B cell (primary cell): ENCODE results near the gene SCFD2. TPM values are rescaled to one million over a fixed set of nuclear protein-coding genes. Genes with fewer than 3 reads are reported as not detected.

ENCODE experiments used
- ATAC-seq: fragments of 200-7000 bp; cut with Tn5 transposase; one replicate; pipeline ENCODE4 v1.10.0; 2021; ENCODE audit warnings: low read depth, mild to moderate bottlenecking, moderate number of reproducible peaks, moderate library complexity
- CTCF ChIA-PET: fragments of 350-600 bp; sonication (Branson Sonifier 250); formaldehyde crosslinking; loops from one replicate; lab custom pipeline; 2021; ENCODE audit warnings: antibody characterized with exemption, inconsistent platforms; lab: Charles Lee
- POLR2A ChIA-PET: fragments of 350-600 bp; sonication (Branson Sonifier 250); formaldehyde crosslinking; loops from one replicate; lab custom pipeline; 2021; ENCODE audit warnings: antibody characterized with exemption; lab: Charles Lee
- DNase-seq: peaks from one replicate; pipeline ENCODE4 v3.0.0; 2013
- H2AFZ ChIP-seq: 2 replicates; pipeline ENCODE4 v1.6.1; 2012; ENCODE audit warnings: mild to moderate bottlenecking, low read depth, low read length; ENCODE audit not compliant: insufficient read depth, poor library complexity, severe bottlenecking
- H3K27ac ChIP-seq, 2 donors: 1 replicate in 1 of 2; 2 replicates in 1 of 2; pipeline ENCODE4 v1.5.1; 2012 to 2013; ENCODE audit warnings: low read length in 2 of 2, mild to moderate bottlenecking in 2 of 2, moderate library complexity in 1 of 2
- H3K27me3 ChIP-seq, 4 experiments: fragments of 200-600 bp in 1 of 4; sonication (generic) in 1 of 4; replicated peaks in 1 of 4; 1 replicate in 2 of 4; 2 replicates in 2 of 4; pipeline versions ENCODE4 v1.6.1 to v1.7.0; 2013 to 2016; ENCODE audit warnings: low read length in 3 of 4, mild to moderate bottlenecking in 2 of 4, mixed read lengths in 1 of 4, moderate library complexity in 1 of 4; ENCODE audit not compliant: insufficient read depth in 4 of 4, control insufficient read depth in 3 of 4; ENCODE audit errors: control extremely low read depth in 1 of 4
- H3K36me3 ChIP-seq, 2 experiments: replicated peaks in 1 of 2; 1 replicate in 1 of 2; 2 replicates in 1 of 2; pipeline versions ENCODE4 v1.6.1 to v1.7.1; 2013; ENCODE audit warnings: low read length in 1 of 2; ENCODE audit not compliant: insufficient read depth in 2 of 2, control insufficient read depth in 1 of 2; ENCODE audit errors: control extremely low read depth in 1 of 2, extremely low read depth in 1 of 2
- H3K4me1 ChIP-seq, 2 donors: fragments of 200-600 bp in 1 of 2; sonication (generic) in 1 of 2; 1 replicate in 1 of 2; 2 replicates in 1 of 2; pipeline versions ENCODE4 v1.5.1 to v1.6.1; 2013 to 2017; ENCODE audit warnings: low read length in 2 of 2; ENCODE audit not compliant: control insufficient read depth in 2 of 2, insufficient read depth in 2 of 2
- H3K4me2 ChIP-seq: replicated peaks from 2 replicates; pipeline ENCODE3; 2012; ENCODE audit warnings: mild to moderate bottlenecking, low read depth, low read length; ENCODE audit not compliant: poor library complexity, severe bottlenecking
- H3K4me3 ChIP-seq, 5 experiments: fragments of 200-600 bp in 1 of 5; sonication (generic) in 1 of 5; 1 replicate in 3 of 5; 2 replicates in 2 of 5; pipeline versions ENCODE4 v1.5.1 to v1.7.0; 2011 to 2016; ENCODE audit warnings: low read length in 4 of 5, mild to moderate bottlenecking in 4 of 5, low read depth in 2 of 5, control low read depth in 1 of 5, moderate library complexity in 1 of 5; ENCODE audit not compliant: insufficient read depth in 1 of 5; ENCODE audit errors: control extremely low read depth in 1 of 5, extremely low read depth in 1 of 5
- H3K79me2 ChIP-seq: fragments of 200-600 bp; sonication (generic); one replicate; pipeline ENCODE4 v1.6.0; 2016; ENCODE audit warnings: low read length; ENCODE audit not compliant: control insufficient read depth, insufficient read depth
- H3K9ac ChIP-seq: fragments of 200-600 bp; sonication (generic); 2 replicates; pipeline ENCODE4 v1.6.1; 2017; ENCODE audit warnings: mild to moderate bottlenecking, low read length, moderate library complexity
- H3K9me3 ChIP-seq, 3 donors: one replicate each; pipeline versions ENCODE4 v1.6.1 to v1.7.1; 2013; ENCODE audit warnings: low read length in 2 of 3; ENCODE audit not compliant: control insufficient read depth in 2 of 3, insufficient read depth in 1 of 3; ENCODE audit errors: control extremely low read depth in 1 of 3
- H4K20me1 ChIP-seq: 2 replicates; pipeline ENCODE4 v1.6.0; 2012; ENCODE audit warnings: mild to moderate bottlenecking, low read length; ENCODE audit not compliant: insufficient read depth, control insufficient read depth, poor library complexity, severe bottlenecking
- H3K27ac Mint-ChIP-seq: one replicate; pipeline ENCODE4 v1.8.0; 2021; ENCODE audit warnings: mixed read lengths
- H3K27me3 Mint-ChIP-seq: one replicate; pipeline ENCODE4 v1.8.0; 2021; ENCODE audit warnings: mixed read lengths
- H3K4me1 Mint-ChIP-seq: one replicate; pipeline ENCODE4 v1.8.0; 2021; ENCODE audit warnings: mixed read lengths
- H3K4me3 Mint-ChIP-seq: one replicate; pipeline ENCODE4 v1.8.0; 2021; ENCODE audit warnings: mixed read lengths
- H3K9me3 Mint-ChIP-seq: one replicate; pipeline ENCODE4 v1.8.0; 2022; ENCODE audit warnings: mixed read lengths; ENCODE audit not compliant: insufficient read depth
- EZH2 ChIP-seq: IDR thresholded peaks from 2 replicates; pipeline ENCODE4 v1.6.1; 2012; ENCODE audit warnings: borderline replicate concordance, low read depth, mild to moderate bottlenecking, moderate library complexity, low read length; ENCODE audit not compliant: insufficient read depth, poor library complexity, severe bottlenecking
- WGBS: methylation state at CpG from one replicate; pipeline ENCODE4 v1.1.5; 2013; ENCODE audit warnings: missing lambda C conversion rate; ENCODE audit not compliant: insufficient coverage; 5-methylcytosine and 5-hydroxymethylcytosine counted together
- intact Hi-C: fragments of 100-400 bp; cut with micrococcal nuclease; formaldehyde crosslinking; loops from one replicate; pipeline ENCODE4 v1.10.0; 2022
- polyA plus RNA-seq: library from polyadenylated mRNA; depleted of rRNA; stranded (reverse); fragments of >200 nt; gene quantifications from 2 replicates; pipeline ENCODE4 v1.2.3, GENCODE V29; 2012
- total RNA-seq, 2 donors: library from RNA; stranded (reverse); fragments of 120-200 nt in 1 of 2; gene quantifications; 1 replicate in 1 of 2; 2 replicates in 1 of 2; pipeline versions ENCODE4 v1.2.3 to v1.2.4, GENCODE V29; 2013 to 2022
- TF ChIP-seq, protein P1 (sequence below): fragments of 200-600 bp; IDR thresholded peaks from one replicate; pipeline ENCODE4 v1.8.0; 2022; ENCODE audit warnings: antibody characterized with exemption, mild to moderate bottlenecking

The SCFD2 gene
- total and polyA plus RNA-seq, 2 donors (not counting 1 experiment from before 2014, with no cell fraction given), result 12.8 to 20.4 TPM

DNA sequence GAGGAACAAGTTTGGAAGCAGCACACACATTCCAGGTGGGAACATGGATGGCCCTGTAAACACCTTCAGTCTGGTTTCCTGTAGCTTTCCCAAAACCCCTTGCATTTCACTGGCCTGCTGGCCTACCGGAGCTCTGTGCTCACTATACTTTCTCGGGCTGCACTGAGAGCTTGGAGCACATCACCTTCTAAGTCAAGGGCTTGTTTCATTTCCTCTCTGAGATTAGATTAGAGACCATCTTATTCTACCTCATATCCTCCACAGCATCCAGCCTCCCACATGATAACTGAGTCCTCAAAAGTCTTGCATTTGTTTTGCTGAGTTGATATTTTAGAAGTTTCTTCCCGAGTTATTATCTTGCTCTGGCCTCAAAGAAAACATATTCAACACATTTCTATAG is 356.0 kb downstream of the SCFD2 start:
- no peaks in the 10 kb centered on the region for H3K9me3 ChIP-seq
- H3K36me3 ChIP-seq, result no peaks in the 10 kb centered on the region
- ChIA-PET POLR2A (no interaction called here), CTCF (no interaction called here)
- no peak overlapping the region for H3K9ac ChIP-seq
- Mint-ChIP-seq H3K9me3 (peaks cover 3% of the 10 kb centered on the region), H3K4me1 (peaks cover 19% of the 10 kb centered on the region), H3K27me3 (no peaks in the 10 kb centered on the region), H3K27ac (no peak overlapping the region), H3K4me3 (no peak overlapping the region)
- 60% methylated on average over 1 of the region's 3 CpGs for whole genome bisulfite sequencing
- H3K27ac ChIP-seq, result no peak overlapping the region
- no peak overlapping the region for H2AFZ ChIP-seq
- ATAC-seq (no peak), DNase-seq (no peak)
- no peaks in the 10 kb centered on the region for H3K27me3 ChIP-seq
- TF ChIP-seq, protein P1, sequence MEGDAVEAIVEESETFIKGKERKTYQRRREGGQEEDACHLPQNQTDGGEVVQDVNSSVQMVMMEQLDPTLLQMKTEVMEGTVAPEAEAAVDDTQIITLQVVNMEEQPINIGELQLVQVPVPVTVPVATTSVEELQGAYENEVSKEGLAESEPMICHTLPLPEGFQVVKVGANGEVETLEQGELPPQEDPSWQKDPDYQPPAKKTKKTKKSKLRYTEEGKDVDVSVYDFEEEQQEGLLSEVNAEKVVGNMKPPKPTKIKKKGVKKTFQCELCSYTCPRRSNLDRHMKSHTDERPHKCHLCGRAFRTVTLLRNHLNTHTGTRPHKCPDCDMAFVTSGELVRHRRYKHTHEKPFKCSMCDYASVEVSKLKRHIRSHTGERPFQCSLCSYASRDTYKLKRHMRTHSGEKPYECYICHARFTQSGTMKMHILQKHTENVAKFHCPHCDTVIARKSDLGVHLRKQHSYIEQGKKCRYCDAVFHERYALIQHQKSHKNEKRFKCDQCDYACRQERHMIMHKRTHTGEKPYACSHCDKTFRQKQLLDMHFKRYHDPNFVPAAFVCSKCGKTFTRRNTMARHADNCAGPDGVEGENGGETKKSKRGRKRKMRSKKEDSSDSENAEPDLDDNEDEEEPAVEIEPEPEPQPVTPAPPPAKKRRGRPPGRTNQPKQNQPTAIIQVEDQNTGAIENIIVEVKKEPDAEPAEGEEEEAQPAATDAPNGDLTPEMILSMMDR, result no peak
- TF ChIP-seq EZH2, result no peak
- intact Hi-C loops, result no loop called here
- H3K4me2 ChIP-seq, result no peak overlapping the region
- H3K79me2 ChIP-seq, result no peaks in the 10 kb centered on the region
- H3K4me1 ChIP-seq, result peaks cover 3 to 6% of the 10 kb centered on the region in 2 donors
- H3K4me3 ChIP-seq, result no peak overlapping the region
- no peaks in the 10 kb centered on the region for H4K20me1 ChIP-seq

DNA sequence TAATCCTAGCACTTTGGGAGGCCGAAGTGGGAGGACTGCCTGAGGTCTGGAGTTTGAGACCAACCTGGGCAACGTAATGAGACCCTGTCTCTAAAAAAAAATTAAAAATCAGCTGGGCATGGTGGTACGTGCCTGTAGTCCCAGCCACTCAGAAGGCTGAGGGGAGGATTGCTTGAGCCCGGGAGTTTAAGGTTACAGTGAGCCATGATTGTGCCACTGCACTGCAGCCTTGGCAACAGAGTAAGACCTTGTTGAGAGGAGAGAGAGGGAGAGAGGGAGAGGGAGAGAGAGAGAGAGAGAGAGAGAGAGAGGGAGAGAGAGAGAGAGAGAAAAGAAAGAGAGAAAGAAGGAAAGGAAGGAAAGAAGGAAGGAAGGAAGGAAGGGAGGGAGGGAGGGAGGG is 358.8 kb downstream of the SCFD2 start:
- H3K79me2 ChIP-seq, result no peaks in the 10 kb centered on the region
- H3K9ac ChIP-seq, result no peak overlapping the region
- H2AFZ ChIP-seq, result no peak overlapping the region
- H3K27me3 ChIP-seq, result no peaks in the 10 kb centered on the region
- no peaks in the 10 kb centered on the region for H3K36me3 ChIP-seq
- Mint-ChIP-seq H3K9me3 (peaks cover 3% of the 10 kb centered on the region), H3K4me1 (peaks cover 14% of the 10 kb centered on the region), H3K27ac (no peak overlapping the region), H3K4me3 (no peak overlapping the region), H3K27me3 (no peaks in the 10 kb centered on the region)
- no peak overlapping the region for H3K4me3 ChIP-seq
- WGBS, result 99% methylated on average over 4 of the region's 4 CpGs
- ChIA-PET POLR2A (no interaction called here), CTCF (interaction anchor here (1.2 kb wide), 1 partner anchor 9 kb away, joined by 3 read pairs; no protein-coding TSS in a partner anchor)
- H3K4me2 ChIP-seq, result no peak overlapping the region
- ATAC-seq (no peak), DNase-seq (no peak)
- H3K4me1 ChIP-seq, result no peaks in the 10 kb centered on the region
- no peak for TF ChIP-seq EZH2
- TF ChIP-seq, protein P1, result no peak
- intact Hi-C loops, result no loop called here
- H4K20me1 ChIP-seq, result no peaks in the 10 kb centered on the region
- no peaks in the 10 kb centered on the region for H3K9me3 ChIP-seq
- H3K27ac ChIP-seq, result no peak overlapping the region
